DND-41 (cell line): ENCODE results near the gene MED25.

Source experiments
- ATAC-seq: fragments of 200-7000 bp; cut with Tn5 transposase; 3 replicates; pipeline ENCODE4 v1.9.1; 2021; ENCODE audit warnings: low read depth; ENCODE audit not compliant: insufficient read depth
- DNase-seq: peaks from one replicate; pipeline ENCODE4 v3.0.0-alpha.2; 2020
- H2AFZ ChIP-seq: 2 replicates; pipeline ENCODE4 v1.6.0; 2012; ENCODE audit warnings: low read depth, low read length
- H3K27ac ChIP-seq: 2 replicates; pipeline ENCODE4 v1.5.1; 2012; ENCODE audit warnings: low read length, inconsistent platforms
- H3K27me3 ChIP-seq: fragments of 200-600 bp; sonication (generic); 2 replicates; pipeline ENCODE4 v1.6.0; 2012; ENCODE audit warnings: low read length, mild to moderate bottlenecking, inconsistent platforms; ENCODE audit not compliant: insufficient read depth, poor library complexity
- H3K36me3 ChIP-seq: 2 replicates; pipeline ENCODE4 v1.5.1; 2012; ENCODE audit warnings: low read length, inconsistent platforms; ENCODE audit not compliant: insufficient read depth
- H3K4me1 ChIP-seq: 2 replicates; pipeline ENCODE4 v1.5.1; 2012; ENCODE audit warnings: mild to moderate bottlenecking, low read length; ENCODE audit not compliant: insufficient read depth
- H3K4me2 ChIP-seq: 2 replicates; pipeline ENCODE4 v1.6.0; 2012; ENCODE audit warnings: mild to moderate bottlenecking, moderate library complexity, low read length, inconsistent platforms; ENCODE audit not compliant: insufficient read depth
- H3K4me3 ChIP-seq, 2 experiments: fragments of 200-600 bp in 1 of 2; shearing (Covaris generic) in 1 of 2; 2 replicates each; pipeline ENCODE4 v1.5.1; 2012 to 2016; ENCODE audit warnings: inconsistent platforms in 2 of 2, low read length in 2 of 2, mild to moderate bottlenecking in 2 of 2, low read depth in 1 of 2, moderate library complexity in 1 of 2
- H3K79me2 ChIP-seq: 2 replicates; pipeline ENCODE4 v1.6.0; 2012; ENCODE audit warnings: low read length, inconsistent platforms; ENCODE audit not compliant: insufficient read depth
- H3K9ac ChIP-seq: 2 replicates; pipeline ENCODE4 v1.6.0; 2012; ENCODE audit warnings: low read depth, mild to moderate bottlenecking, inconsistent platforms, low read length, moderate library complexity
- H3K9me3 ChIP-seq: 2 replicates; pipeline ENCODE4 v1.5.1; 2012; ENCODE audit warnings: low read length, moderate library complexity, mild to moderate bottlenecking, inconsistent platforms; ENCODE audit not compliant: insufficient read depth, severe bottlenecking
- H4K20me1 ChIP-seq: 2 replicates; pipeline ENCODE4 v1.6.0; 2012; ENCODE audit warnings: low read length; ENCODE audit not compliant: insufficient read depth
- EZH2 ChIP-seq: IDR thresholded peaks from 3 replicates; pipeline ENCODE4 v1.6.1; 2012; ENCODE audit warnings: borderline replicate concordance, low read depth, mild to moderate bottlenecking, moderate library complexity, low read length, inconsistent platforms; ENCODE audit not compliant: severe bottlenecking
- TF ChIP-seq, protein P1 (sequence below): IDR thresholded peaks from 2 replicates; pipeline ENCODE4 v1.5.1; 2012; ENCODE audit warnings: borderline replicate concordance, low read length, moderate library complexity, mild to moderate bottlenecking; ENCODE audit not compliant: poor library complexity, severe bottlenecking; ENCODE audit errors: extremely low read depth

MED25 gene

DNA sequence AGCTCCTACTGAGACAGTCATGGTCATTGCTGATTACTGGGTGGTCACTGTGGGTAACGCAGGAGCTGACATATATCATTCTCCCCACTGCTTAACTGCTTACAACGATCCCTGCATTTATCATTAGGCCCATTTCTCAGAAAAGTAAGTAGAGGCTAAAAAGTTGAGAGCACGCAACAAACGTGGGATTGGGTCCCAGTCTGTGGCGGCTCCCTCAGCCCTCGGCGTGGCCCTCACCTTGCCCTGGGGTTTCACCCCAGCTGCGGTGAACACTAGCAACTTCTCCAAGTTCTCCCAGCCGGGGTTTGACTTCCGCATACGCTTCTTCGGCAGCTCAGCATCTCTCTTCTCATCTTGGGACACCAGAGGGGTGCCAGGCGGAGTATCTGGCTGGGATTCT lies 46.8 kb downstream of the MED25 start:
- no peak for DNase-seq
- Histone ChIP-seq H3K36me3 (peaks cover 53% of the 10 kb centered on the region), H3K9me3 (no peaks in the 10 kb centered on the region), H2AFZ (no peak overlapping the region), H3K4me1 (peaks cover 51% of the 10 kb centered on the region), H3K9ac (no peak overlapping the region), H3K4me3 (no peak overlapping the region), H3K27ac (no peak overlapping the region), H3K27me3 (no peaks in the 10 kb centered on the region), H3K4me2 (peak overlapping the region; percentile 15; the same call in 1 of the 2 replicates), H4K20me1 (peaks cover 54% of the 10 kb centered on the region), H3K79me2 (peaks cover 39% of the 10 kb centered on the region)
- no peak for ATAC-seq
- TF ChIP-seq, protein P1, sequence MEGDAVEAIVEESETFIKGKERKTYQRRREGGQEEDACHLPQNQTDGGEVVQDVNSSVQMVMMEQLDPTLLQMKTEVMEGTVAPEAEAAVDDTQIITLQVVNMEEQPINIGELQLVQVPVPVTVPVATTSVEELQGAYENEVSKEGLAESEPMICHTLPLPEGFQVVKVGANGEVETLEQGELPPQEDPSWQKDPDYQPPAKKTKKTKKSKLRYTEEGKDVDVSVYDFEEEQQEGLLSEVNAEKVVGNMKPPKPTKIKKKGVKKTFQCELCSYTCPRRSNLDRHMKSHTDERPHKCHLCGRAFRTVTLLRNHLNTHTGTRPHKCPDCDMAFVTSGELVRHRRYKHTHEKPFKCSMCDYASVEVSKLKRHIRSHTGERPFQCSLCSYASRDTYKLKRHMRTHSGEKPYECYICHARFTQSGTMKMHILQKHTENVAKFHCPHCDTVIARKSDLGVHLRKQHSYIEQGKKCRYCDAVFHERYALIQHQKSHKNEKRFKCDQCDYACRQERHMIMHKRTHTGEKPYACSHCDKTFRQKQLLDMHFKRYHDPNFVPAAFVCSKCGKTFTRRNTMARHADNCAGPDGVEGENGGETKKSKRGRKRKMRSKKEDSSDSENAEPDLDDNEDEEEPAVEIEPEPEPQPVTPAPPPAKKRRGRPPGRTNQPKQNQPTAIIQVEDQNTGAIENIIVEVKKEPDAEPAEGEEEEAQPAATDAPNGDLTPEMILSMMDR = no peak
- TF ChIP-seq EZH2 = no peak

DNA sequence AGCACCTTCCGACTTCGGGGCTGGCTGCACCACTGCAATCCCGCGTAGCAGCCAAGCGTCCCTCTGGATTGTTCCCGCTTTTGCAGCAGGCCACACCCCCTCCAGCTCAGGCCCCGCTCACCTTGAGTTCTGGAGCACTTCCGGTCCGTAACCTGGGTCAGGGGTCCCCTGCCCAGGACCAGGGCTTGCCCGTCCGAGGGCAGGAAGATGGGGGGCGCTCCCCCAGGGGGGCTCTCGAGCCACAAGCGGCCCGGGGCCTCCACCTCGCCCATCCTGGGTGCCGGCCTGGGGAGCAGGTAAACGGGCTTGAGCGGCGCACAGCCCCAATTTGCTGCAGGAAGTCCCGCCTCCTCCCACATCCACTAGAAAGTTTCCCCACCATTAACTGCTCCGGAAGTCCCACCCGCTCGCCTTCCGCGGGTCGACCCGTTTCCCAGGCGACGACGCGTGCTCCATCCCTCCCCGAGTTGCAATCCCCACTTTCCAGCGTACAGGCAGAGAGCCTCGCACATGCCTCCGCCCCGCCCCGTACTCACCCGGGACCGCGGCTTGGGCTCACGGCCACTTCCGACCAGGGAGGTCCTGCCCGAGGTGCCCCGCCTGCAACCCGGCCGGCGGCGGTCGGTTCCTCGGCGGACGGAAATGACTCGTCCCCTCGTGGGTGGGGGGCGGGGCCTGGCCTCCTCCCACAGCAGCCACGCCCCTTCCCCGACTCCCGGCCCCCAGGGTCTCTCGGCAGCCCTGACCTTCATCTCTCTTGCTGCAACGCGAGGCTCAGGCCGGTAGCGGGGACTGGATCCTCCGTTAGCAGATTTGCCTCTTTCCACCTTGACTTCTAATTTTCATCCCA lies 49.1 kb downstream of the MED25 start, which contains the start of gene PNKP:
TSS of gene PNKP (minus strand) at position 644 of the 850 bp plus-strand sequence. CDS start at position 272, 372 bp downstream.
- Histone ChIP-seq H4K20me1 (peaks cover 38% of the 10 kb centered on the region), H3K27ac (peak within 1 kb of the TSS; percentile 87), H3K4me3 (peak within 1 kb of the TSS; percentile 66 to 84), H3K4me2 (peak within 1 kb of the TSS; percentile 73), H3K9me3 (no peaks in the 10 kb centered on the region), H3K27me3 (no peaks in the 10 kb centered on the region), H3K79me2 (peaks cover 39% of the 10 kb centered on the region), H3K4me1 (peaks cover 65% of the 10 kb centered on the region), H3K36me3 (peaks cover 43% of the 10 kb centered on the region), H3K9ac (peak within 1 kb of the TSS; percentile 73), H2AFZ (peak within 1 kb of the TSS; percentile 83)
- DNase-seq = peak; percentile 92
- ATAC-seq = peak; percentile 59
- TF ChIP-seq, protein P1 = no peak
- no peak for TF ChIP-seq EZH2

DNA sequence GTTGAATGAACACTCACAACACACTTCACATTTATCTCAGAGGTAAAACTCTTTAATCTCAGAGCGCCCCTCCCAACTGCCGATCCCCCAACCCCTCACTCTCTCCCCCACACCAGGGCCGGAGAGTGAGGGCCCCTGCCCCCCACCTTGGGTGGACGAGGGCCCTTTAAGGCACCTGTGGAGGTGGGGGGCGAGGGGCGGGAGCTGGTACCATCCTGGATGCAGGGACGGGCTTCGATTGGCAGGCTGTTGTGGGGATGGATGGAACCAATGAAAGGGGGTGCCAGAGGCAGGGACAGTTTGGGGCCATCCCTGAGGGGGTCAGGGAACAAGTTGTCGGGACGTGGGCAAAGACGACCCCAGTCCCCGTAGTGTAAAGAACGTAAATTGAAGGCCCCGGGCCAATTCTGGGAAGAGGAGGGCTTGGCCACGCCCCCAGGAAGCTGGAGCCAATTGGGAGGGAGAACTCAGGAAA lies 51.0 kb downstream of the MED25 start:
- Histone ChIP-seq H4K20me1 (peaks cover 25% of the 10 kb centered on the region), H3K4me3 (peak overlapping the region; percentile 12 to 84; a peak in 3 of 4 replicates), H3K4me1 (peaks cover 60% of the 10 kb centered on the region), H3K27me3 (no peaks in the 10 kb centered on the region), H2AFZ (peak overlapping the region; percentile 72), H3K27ac (peak overlapping the region; percentile 72), H3K79me2 (peaks cover 33% of the 10 kb centered on the region), H3K36me3 (peaks cover 31% of the 10 kb centered on the region), H3K9ac (peak overlapping the region; percentile 73), H3K4me2 (peak overlapping the region; percentile 73), H3K9me3 (no peaks in the 10 kb centered on the region)
- ATAC-seq (peak; percentile 22), DNase-seq (no peak)
- no peak for TF ChIP-seq EZH2
- TF ChIP-seq, protein P1 = no peak
